B cell (primary cell): Measurements from ENCODE around the gene HSPBP1.

Source experiments
- EZH2 ChIP-seq: IDR thresholded peaks from 2 replicates; pipeline ENCODE4 v1.6.1; 2012; ENCODE audit warnings: borderline replicate concordance, low read depth, mild to moderate bottlenecking, moderate library complexity, low read length; ENCODE audit not compliant: insufficient read depth, poor library complexity, severe bottlenecking
- TF ChIP-seq, protein P1 (sequence below): fragments of 200-600 bp; IDR thresholded peaks from one replicate; pipeline ENCODE4 v1.8.0; 2022; ENCODE audit warnings: antibody characterized with exemption, mild to moderate bottlenecking

DNA sequence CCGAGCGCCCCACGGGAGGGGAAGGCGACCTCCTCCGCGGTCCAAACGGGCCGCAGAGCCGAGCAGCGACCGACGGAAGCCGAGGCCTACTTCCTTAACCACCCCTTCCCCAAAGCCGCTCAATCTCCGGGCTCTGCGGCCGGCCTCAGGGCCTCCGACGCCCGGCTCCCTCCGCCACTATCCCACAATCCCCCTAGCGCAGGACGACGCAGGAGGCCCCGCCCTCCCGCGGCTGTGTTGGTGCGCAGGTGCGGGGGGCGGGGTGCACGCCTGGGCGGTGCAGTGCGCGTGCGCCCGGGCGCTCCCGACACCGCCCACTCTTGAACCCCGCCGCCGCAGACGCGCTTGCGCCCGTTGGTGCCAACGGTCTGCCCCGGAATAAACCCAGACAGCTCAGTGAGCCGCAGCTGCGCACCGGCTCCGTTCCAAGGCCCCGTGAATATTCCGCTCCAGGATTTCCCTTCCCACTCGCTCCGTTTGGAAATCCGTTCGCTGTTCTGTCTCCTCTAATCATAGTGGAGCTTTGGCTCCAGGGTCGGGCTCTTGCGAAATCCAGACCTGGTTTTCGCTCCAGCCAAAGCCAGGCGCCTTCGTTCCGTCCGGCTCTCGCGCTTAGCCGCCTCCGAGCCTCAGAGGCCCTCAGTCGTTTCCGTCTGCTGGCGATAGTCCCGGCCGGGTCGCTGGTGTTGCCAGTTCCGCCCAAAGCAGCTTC, 20.9 kb downstream of the HSPBP1 start, which contains the start of gene PPP6R1:
- TF ChIP-seq, protein P1, sequence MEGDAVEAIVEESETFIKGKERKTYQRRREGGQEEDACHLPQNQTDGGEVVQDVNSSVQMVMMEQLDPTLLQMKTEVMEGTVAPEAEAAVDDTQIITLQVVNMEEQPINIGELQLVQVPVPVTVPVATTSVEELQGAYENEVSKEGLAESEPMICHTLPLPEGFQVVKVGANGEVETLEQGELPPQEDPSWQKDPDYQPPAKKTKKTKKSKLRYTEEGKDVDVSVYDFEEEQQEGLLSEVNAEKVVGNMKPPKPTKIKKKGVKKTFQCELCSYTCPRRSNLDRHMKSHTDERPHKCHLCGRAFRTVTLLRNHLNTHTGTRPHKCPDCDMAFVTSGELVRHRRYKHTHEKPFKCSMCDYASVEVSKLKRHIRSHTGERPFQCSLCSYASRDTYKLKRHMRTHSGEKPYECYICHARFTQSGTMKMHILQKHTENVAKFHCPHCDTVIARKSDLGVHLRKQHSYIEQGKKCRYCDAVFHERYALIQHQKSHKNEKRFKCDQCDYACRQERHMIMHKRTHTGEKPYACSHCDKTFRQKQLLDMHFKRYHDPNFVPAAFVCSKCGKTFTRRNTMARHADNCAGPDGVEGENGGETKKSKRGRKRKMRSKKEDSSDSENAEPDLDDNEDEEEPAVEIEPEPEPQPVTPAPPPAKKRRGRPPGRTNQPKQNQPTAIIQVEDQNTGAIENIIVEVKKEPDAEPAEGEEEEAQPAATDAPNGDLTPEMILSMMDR, result no peak
- no peak for TF ChIP-seq EZH2
